ENCODE results near the gene GALNT18.

Gene GALNT18

GRCh38 chr11:11308249-11308648 is 313.6 kb downstream of the GALNT18 start:
- no peak for DNase-seq

GRCh38 chr11:11306855-11307254 is 314.9 kb downstream of the GALNT18 start:
- DNase-seq = no peak

- DNase-seq = no peak
Observed at GRCh38 chr11:11304550-11304949, 317.3 kb downstream of the GALNT18 start.

- DNase-seq = no peak
Observed at GRCh38 chr11:11302565-11302964, 319.2 kb downstream of the GALNT18 start.

- no peak for DNase-seq
Observed at GRCh38 chr11:11301212-11301611, 320.6 kb downstream of the GALNT18 start.

GRCh38 chr11:11297578-11297977 is 324.2 kb downstream of the GALNT18 start:
- no peak for DNase-seq

- no peak for DNase-seq
Observed at GRCh38 chr11:11296434-11296833, 325.4 kb downstream of the GALNT18 start.

GRCh38 chr11:11294551-11294855 is 327.3 kb downstream of the GALNT18 start:
- no peak for DNase-seq

- DNase-seq = no peak
Observed at GRCh38 chr11:11293798-11294550, 327.8 kb downstream of the GALNT18 start.

- DNase-seq = no peak
Observed at GRCh38 chr11:11292839-11293238, 329.0 kb downstream of the GALNT18 start.

- no peak for DNase-seq
Observed at GRCh38 chr11:11291041-11292015, 330.5 kb downstream of the GALNT18 start.

- no peak for DNase-seq
Observed at GRCh38 chr11:11290354-11290753, 331.5 kb downstream of the GALNT18 start.

GRCh38 chr11:11289669-11290068 is 332.1 kb downstream of the GALNT18 start:
- no peak for DNase-seq

- DNase-seq = no peak
Observed at GRCh38 chr11:11288972-11289616, 332.7 kb downstream of the GALNT18 start.

- DNase-seq = no peak
Observed at GRCh38 chr11:11284481-11284880, 337.3 kb downstream of the GALNT18 start.

GRCh38 chr11:11281626-11282025 is 340.2 kb downstream of the GALNT18 start:
- DNase-seq = no peak

- DNase-seq = no peak
Observed at GRCh38 chr11:11280826-11281225, 341.0 kb downstream of the GALNT18 start.

GRCh38 chr11:11279956-11280689 is 341.7 kb downstream of the GALNT18 start:
- DNase-seq = no peak

GRCh38 chr11:11272254-11272653 is 349.6 kb downstream of the GALNT18 start:
- no peak for DNase-seq

- no peak for DNase-seq
Observed at GRCh38 chr11:11270236-11270775, 351.5 kb downstream of the GALNT18 start.

GRCh38 chr11:11268706-11269105 is 353.1 kb downstream of the GALNT18 start:
- DNase-seq = no peak

- no peak for DNase-seq
Observed at GRCh38 chr11:11268119-11268518, 353.7 kb downstream of the GALNT18 start.

All from right kidney (tissue), 1 donor.